Testis (tissue), 3 donors: ENCODE measurements around the gene C2orf78. TPM values are rescaled to one million over a fixed set of nuclear protein-coding genes. Genes with fewer than 3 reads are reported as not detected.
A peak's percentile ranks its signal among the peaks of the same experiment; 100 is the strongest.
"Not testable (repeated sequence)": the region's sequence is repeated elsewhere in the genome, so short reads cannot be mapped to it uniquely, and the experiment has no call there.

Source experiments
- DNase-seq: peaks from one replicate; pipeline ENCODE4 v3.0.0-alpha.2; 2019
- H3K27ac ChIP-seq, 2 donors: fragments of 200-600 bp; sonication (generic); one replicate each; pipeline ENCODE4 v1.5.1; 2019
- H3K27me3 ChIP-seq: fragments of 200-600 bp; sonication (generic); one replicate; pipeline ENCODE4 v1.5.1; 2019
- H3K36me3 ChIP-seq: fragments of 200-600 bp; sonication (generic); one replicate; pipeline ENCODE4 v1.5.1; 2017; ENCODE audit warnings: low read depth; ENCODE audit errors: missing control alignments
- H3K4me1 ChIP-seq: fragments of 200-600 bp; sonication (generic); one replicate; pipeline ENCODE4 v1.5.1; 2019
- H3K4me3 ChIP-seq, 2 donors: fragments of 200-600 bp; sonication (generic); one replicate each; pipeline ENCODE4 v1.5.1; 2017 to 2019
- H3K9me3 ChIP-seq: fragments of 200-600 bp; sonication (generic); one replicate; pipeline ENCODE4 v1.5.1; 2017
- POLR2A ChIP-seq: fragments of 450-650 bp; IDR thresholded peaks from one replicate; pipeline ENCODE4 v1.6.1; 2017; ENCODE audit warnings: antibody characterized with exemption, mild to moderate bottlenecking, moderate library complexity
- WGBS, 2 donors: methylation state at CpG; one replicate each; pipeline ENCODE4 v1.1.5; 2018; 5-methylcytosine and 5-hydroxymethylcytosine counted together
- intact Hi-C: fragments of 100-400 bp; cut with DNase I; formaldehyde crosslinking; loops from one replicate; pipeline ENCODE4 v1.15.1; 2023; ENCODE audit warnings: low total_unique reads
- polyA plus RNA-seq: library from polyadenylated mRNA; stranded (reverse); fragments of 350-450 nt; fragmentation: Illumina TruSeq; extraction: RNeasy Lipid Tissue Mini Kit (QIAGEN cat#74804); gene quantifications from one replicate; pipeline ENCODE4 v1.2.3, GENCODE V29; 2014; ENCODE audit warnings: low read depth, low replicate concordance; ENCODE audit not compliant: insufficient read depth
- total RNA-seq, 2 donors: library from RNA; depleted of rRNA; stranded (reverse); fragments of >200 nt; gene quantifications; one replicate each; pipeline ENCODE4 v1.2.3, GENCODE V29; 2016
- TF ChIP-seq, protein P1 (sequence below), 3 experiments: fragments of 450-650 bp in 2 of 3; fragments of 200-600 bp in 1 of 3; sonication (generic) in 1 of 3; IDR thresholded peaks; one replicate each; pipeline ENCODE4 v1.5.1; 2016 to 2019; ENCODE audit warnings: antibody characterized with exemption in 3 of 3, mild to moderate bottlenecking in 2 of 3, moderate library complexity in 1 of 3

Gene C2orf78
- total and polyA plus RNA-seq, 3 donors from 2014 or later, result 3.5 to 18.6 (median 11.6) TPM

GRCh38 chr2:73779467-73780236 is 4.3 kb upstream of the C2orf78 start, which contains the start of gene DUSP11:
TSS of gene DUSP11 (minus strand) at chr2:73780103. CDS start at chr2:73779974, 129 bp downstream.
- TF ChIP-seq, protein P1, sequence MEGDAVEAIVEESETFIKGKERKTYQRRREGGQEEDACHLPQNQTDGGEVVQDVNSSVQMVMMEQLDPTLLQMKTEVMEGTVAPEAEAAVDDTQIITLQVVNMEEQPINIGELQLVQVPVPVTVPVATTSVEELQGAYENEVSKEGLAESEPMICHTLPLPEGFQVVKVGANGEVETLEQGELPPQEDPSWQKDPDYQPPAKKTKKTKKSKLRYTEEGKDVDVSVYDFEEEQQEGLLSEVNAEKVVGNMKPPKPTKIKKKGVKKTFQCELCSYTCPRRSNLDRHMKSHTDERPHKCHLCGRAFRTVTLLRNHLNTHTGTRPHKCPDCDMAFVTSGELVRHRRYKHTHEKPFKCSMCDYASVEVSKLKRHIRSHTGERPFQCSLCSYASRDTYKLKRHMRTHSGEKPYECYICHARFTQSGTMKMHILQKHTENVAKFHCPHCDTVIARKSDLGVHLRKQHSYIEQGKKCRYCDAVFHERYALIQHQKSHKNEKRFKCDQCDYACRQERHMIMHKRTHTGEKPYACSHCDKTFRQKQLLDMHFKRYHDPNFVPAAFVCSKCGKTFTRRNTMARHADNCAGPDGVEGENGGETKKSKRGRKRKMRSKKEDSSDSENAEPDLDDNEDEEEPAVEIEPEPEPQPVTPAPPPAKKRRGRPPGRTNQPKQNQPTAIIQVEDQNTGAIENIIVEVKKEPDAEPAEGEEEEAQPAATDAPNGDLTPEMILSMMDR (IDR thresholded peaks at IDR 0.05), result peak; percentile 88 to 96 (median 92)
- TF ChIP-seq POLR2A, result peak; percentile 54
- intact Hi-C loops, result no loop called here
- H3K27me3 ChIP-seq, result no peaks in the 10 kb centered on the region
- peaks cover 14% of the 10 kb centered on the region for H3K4me1 ChIP-seq
- H3K36me3 ChIP-seq, result no peaks in the 10 kb centered on the region
- no peaks in the 10 kb centered on the region for H3K9me3 ChIP-seq
- H3K4me3 ChIP-seq, result peak within 1 kb of the TSS; percentile 78 to 97
- peak within 1 kb of the TSS; percentile 88 to 89 for H3K27ac ChIP-seq
- 1% methylated on average over 27 to 40 of the region's 40 CpGs for WGBS, 2 donors
- peak; percentile 98 for DNase-seq

DNA sequence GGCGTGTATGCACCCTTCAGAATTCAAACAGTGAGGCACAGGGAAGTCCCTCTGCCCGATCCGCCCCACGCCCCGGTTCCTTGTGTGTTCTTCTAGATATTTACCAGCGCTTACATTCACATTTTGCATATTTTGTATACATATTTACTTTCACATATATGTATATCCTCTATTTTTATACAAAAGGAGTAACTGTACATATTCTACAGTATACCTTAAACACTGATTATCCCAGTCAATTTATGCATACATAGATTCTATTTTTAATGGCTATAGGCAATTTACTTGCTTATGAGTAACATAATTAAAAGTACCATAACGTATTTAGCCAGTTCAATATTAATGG is 3.8 kb upstream of the C2orf78 start:
- TF ChIP-seq, protein P1 (IDR thresholded peaks at IDR 0.05), result no peak
- TF ChIP-seq POLR2A, result no peak
- no peaks in the 10 kb centered on the region for H3K36me3 ChIP-seq
- no peaks in the 10 kb centered on the region for H3K27me3 ChIP-seq
- peaks cover 14% of the 10 kb centered on the region for H3K4me1 ChIP-seq
- WGBS, 2 donors, result 5 to 6% methylated on average over 7 of the region's 7 CpGs
- H3K9me3 ChIP-seq, result no peaks in the 10 kb centered on the region
- no peak for DNase-seq
- H3K4me3 ChIP-seq, result peak overlapping the region; percentile 78 to 97
- peak overlapping the region in 1 of 2 donors; percentile 89 for H3K27ac ChIP-seq
- intact Hi-C loops, result no loop called here

- not testable (repeated sequence) for H3K27me3 ChIP-seq
Measured at GRCh38 chr2:73783402-73783801, 581 bp upstream of the C2orf78 start.

GRCh38 chr2:73811878-73812277 is 27.9 kb downstream of the C2orf78 start:
- intact Hi-C loops, result no loop called here
- no peak overlapping the region for H3K4me3 ChIP-seq
- H3K9me3 ChIP-seq, result no peaks in the 10 kb centered on the region
- no peaks in the 10 kb centered on the region for H3K36me3 ChIP-seq
- no peak overlapping the region for H3K27ac ChIP-seq
- no peaks in the 10 kb centered on the region for H3K27me3 ChIP-seq
- H3K4me1 ChIP-seq, result no peaks in the 10 kb centered on the region
- TF ChIP-seq, protein P1 (IDR thresholded peaks at IDR 0.05), result no peak
- no peak for TF ChIP-seq POLR2A
- DNase-seq, result no peak

More at GRCh38 chr2:73783402-73783801, 581 bp upstream of the C2orf78 start:
- 82 to 87% methylated on average over 15 of the region's 15 CpGs for WGBS, 2 donors
- intact Hi-C loops, H3K27ac ChIP-seq, H3K4me3 ChIP-seq, DNase-seq, H3K36me3 ChIP-seq, H3K4me1 ChIP-seq, H3K9me3 ChIP-seq: not testable (repeated sequence)

DNA sequence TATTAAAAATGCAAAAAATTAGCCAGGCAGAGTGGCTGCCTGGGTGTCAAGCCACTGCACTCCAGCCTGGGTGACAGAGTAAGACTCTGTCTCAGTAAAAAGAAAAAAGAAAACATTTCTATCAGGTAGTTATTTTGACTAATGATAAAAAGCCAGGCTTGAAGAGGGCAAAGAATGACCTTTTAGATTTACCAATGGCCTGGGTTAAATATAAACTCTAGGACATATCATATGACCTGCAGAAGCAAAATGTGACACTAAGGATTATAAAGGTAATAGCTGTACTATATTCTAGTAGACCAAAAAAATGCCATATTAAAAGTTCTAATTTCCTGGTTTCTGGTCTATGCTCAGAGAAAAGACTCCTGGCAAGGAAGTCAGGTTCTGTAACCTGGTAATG is 28.7 kb downstream of the C2orf78 start:
- no peak for DNase-seq
- TF ChIP-seq, protein P1 (IDR thresholded peaks at IDR 0.05), result no peak
- no peak for TF ChIP-seq POLR2A
- no peak overlapping the region for H3K4me3 ChIP-seq
- no peaks in the 10 kb centered on the region for H3K27me3 ChIP-seq
- intact Hi-C loops, result no loop called here
- no peaks in the 10 kb centered on the region for H3K36me3 ChIP-seq
- H3K27ac ChIP-seq, result no peak overlapping the region
- H3K9me3 ChIP-seq, result no peaks in the 10 kb centered on the region
- H3K4me1 ChIP-seq, result no peaks in the 10 kb centered on the region
